Activated T-helper 17 cell treated with anti-CD3 and anti-CD28 coated beads, Interleukin-2, amount 50 U/mL, for 72 hours (primary cell): ENCODE data around the gene PTBP1. TPM values are rescaled to one million over a fixed set of nuclear protein-coding genes. Genes with fewer than 3 reads are reported as not detected.
"Not testable (repeated sequence)": the region's sequence is repeated elsewhere in the genome, so short reads cannot be mapped to it uniquely, and the experiment has no call there.

Experiments
- ATAC-seq: fragments of 150-1000 bp; cut with Tn5 transposase; replicated peaks from 2 replicates; pipeline ENCODE4 v1.10.0; 2021; ENCODE audit warnings: mild to moderate bottlenecking, moderate library complexity
- H3K27ac Mint-ChIP-seq: one replicate; pipeline ENCODE4 v1.8.0; 2022; ENCODE audit warnings: mixed read lengths
- H3K27me3 Mint-ChIP-seq: one replicate; pipeline ENCODE4 v1.8.0; 2022; ENCODE audit warnings: mixed read lengths
- H3K36me3 Mint-ChIP-seq: one replicate; pipeline ENCODE4 v1.8.0; 2022; ENCODE audit warnings: low read depth, mild to moderate bottlenecking, mixed read lengths
- H3K4me1 Mint-ChIP-seq: one replicate; pipeline ENCODE4 v1.8.0; 2022; ENCODE audit warnings: mixed read lengths
- H3K4me3 Mint-ChIP-seq: one replicate; pipeline ENCODE4 v1.8.0; 2022; ENCODE audit warnings: mild to moderate bottlenecking, mixed read lengths
- H3K9me3 Mint-ChIP-seq: one replicate; pipeline ENCODE4 v1.8.0; 2022; ENCODE audit warnings: mixed read lengths
- total RNA-seq, 2 donors: library from RNA; stranded (reverse); gene quantifications; one replicate each; pipeline ENCODE4 v1.2.3, GENCODE V29; 2022

The PTBP1 gene
- total RNA-seq, 2 donors from 2014 or later: 405 to 726 TPM

DNA sequence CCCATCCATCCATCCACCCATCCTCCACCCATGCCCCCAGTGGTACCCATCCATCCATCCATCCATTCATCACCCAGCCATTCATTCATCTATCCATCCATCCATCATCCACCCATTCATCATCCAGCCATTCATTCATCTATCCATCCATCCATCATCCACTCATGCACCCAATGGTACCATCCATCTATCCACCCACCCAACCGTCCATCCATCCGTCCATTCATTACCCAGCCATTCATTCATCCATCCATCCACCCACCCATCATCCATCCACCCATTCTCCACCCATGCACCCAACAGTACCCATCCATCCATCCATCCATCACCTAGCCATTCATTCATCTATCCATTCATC, 19.2 kb downstream of the PTBP1 start:
- no peaks in the 10 kb centered on the region for H3K27me3 Mint-ChIP-seq
- ATAC-seq: no peak
- peaks cover 14% of the 10 kb centered on the region for H3K4me1 Mint-ChIP-seq
- H3K4me3 Mint-ChIP-seq: no peak overlapping the region
- H3K9me3 Mint-ChIP-seq: peaks cover 5% of the 10 kb centered on the region
- H3K36me3 Mint-ChIP-seq: peaks cover 35% of the 10 kb centered on the region
- H3K27ac Mint-ChIP-seq: no peak overlapping the region

DNA sequence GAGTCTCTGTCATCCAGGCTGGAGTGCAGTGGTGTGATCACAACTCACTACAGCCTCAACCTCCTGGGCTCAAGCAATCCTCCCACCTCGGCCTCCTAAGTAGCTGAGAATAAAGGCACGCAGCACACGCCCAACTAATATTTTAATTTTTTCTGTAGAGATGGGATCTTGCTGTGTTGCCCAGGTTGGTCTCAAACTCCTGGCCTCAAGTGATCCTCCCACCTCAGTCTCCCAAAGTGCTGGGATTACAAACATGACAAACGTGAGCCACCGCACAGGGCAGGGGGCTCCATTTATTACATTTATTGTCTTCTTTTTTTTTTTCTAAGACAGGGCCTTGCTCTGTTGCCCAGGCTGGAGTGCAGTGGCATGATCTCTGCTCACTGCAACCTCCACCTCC, 23.0 kb downstream of the PTBP1 start:
- Mint-ChIP-seq H3K4me1 (peaks cover 14% of the 10 kb centered on the region), H3K36me3 (peaks cover 17% of the 10 kb centered on the region)
- H3K4me3 Mint-ChIP-seq, ATAC-seq, H3K27ac Mint-ChIP-seq, H3K27me3 Mint-ChIP-seq, H3K9me3 Mint-ChIP-seq: not testable (repeated sequence)

- no peak for ATAC-seq
- H3K4me1 Mint-ChIP-seq: peaks cover 8% of the 10 kb centered on the region
- H3K27me3 Mint-ChIP-seq: no peaks in the 10 kb centered on the region
- no peak overlapping the region for H3K4me3 Mint-ChIP-seq
- H3K9me3 Mint-ChIP-seq: peaks cover 4% of the 10 kb centered on the region
- no peak overlapping the region for H3K27ac Mint-ChIP-seq
- H3K36me3 Mint-ChIP-seq: peaks cover 9% of the 10 kb centered on the region
Observed at GRCh38 chr19:821231-821824, 24.1 kb downstream of the PTBP1 start.

GRCh38 chr19:821825-822503, 24.7 kb downstream of the PTBP1 start, which contains the start of gene PLPPR3:
Gene PLPPR3, minus strand, starts transcription at chr19:821955. Its CDS starts 396 bp downstream, at chr19:821559.
- Mint-ChIP-seq H3K4me3 (no peak within 1 kb of the TSS), H3K27me3 (no peaks in the 10 kb centered on the region), H3K4me1 (peaks cover 2% of the 10 kb centered on the region), H3K36me3 (peaks cover 3% of the 10 kb centered on the region), H3K9me3 (no peaks in the 10 kb centered on the region), H3K27ac (no peak within 1 kb of the TSS)
- no peak for ATAC-seq

DNA sequence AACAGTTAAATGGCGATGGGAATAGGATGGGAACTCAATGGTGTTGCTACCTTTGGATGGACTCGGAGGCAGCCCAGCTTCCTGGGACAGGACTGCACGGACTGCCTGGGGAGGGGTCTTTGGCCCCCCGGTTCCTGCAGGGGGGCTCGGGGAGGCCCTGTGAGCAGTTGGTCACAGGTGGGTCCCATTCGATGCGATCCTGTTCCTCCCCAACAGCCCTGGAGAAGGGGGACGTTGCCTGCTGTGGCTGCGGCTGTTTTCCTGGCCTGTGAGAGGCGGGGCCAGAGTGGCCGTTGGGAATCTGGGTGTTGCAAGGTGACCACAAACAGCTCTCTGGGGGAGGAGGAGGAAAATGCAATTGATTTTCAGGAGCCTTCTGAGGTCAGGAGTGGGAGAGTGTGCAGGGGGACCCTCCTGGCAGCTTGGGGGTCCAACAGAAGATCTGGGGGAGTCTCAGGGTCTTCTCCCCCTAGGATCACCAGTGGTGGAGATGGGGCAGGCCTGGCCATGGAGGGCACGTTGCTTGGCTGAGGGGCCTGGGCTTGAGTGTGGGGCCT, 26.4 kb downstream of the PTBP1 start:
- no peaks in the 10 kb centered on the region for H3K4me1 Mint-ChIP-seq
- no peaks in the 10 kb centered on the region for H3K9me3 Mint-ChIP-seq
- ATAC-seq: no peak
- H3K4me3 Mint-ChIP-seq: no peak overlapping the region
- H3K27ac Mint-ChIP-seq: no peak overlapping the region
- H3K36me3 Mint-ChIP-seq: no peaks in the 10 kb centered on the region
- no peaks in the 10 kb centered on the region for H3K27me3 Mint-ChIP-seq

- Mint-ChIP-seq H3K9me3 (no peaks in the 10 kb centered on the region), H3K4me1 (no peaks in the 10 kb centered on the region), H3K27ac (no peak overlapping the region), H3K36me3 (no peaks in the 10 kb centered on the region), H3K27me3 (no peaks in the 10 kb centered on the region), H3K4me3 (no peak overlapping the region)
- ATAC-seq: no peak
Observed at GRCh38 chr19:824885-825284, 27.6 kb downstream of the PTBP1 start.

DNA sequence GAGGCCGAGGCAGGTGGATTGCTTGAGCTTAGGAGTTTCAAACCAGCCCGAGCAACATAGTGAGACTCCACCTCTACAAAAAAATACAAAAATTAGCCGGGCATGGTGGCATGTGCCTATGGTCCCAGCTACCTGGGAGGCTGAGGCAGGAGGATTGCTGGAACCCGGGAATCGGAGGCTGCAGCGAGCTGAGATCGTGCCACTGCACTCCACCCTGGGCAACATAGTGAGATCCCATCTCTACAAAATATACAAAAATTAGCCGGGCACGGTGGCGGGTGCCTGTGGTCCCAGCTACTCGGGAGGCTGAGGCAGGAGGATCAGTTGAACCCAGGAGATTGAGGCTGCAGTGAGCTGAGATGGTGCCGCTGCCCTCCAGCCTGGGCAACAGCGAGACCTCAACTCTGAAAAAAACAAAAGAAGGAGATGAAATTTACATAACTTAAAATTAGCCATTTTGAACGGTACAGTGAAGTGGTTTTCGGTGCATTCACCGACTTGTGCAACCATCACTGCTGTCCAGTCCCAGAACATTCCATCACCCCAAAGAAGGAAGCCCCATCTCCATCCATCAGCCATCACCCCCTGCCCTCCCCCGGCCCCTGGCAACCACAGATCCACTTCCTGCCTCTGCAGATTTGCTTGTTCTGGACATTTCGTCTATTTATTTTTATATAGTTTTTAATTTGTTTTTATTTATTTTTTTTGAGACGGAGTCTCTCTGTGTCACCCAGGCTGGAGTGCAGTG, 28.8 kb downstream of the PTBP1 start:
- H3K4me3 Mint-ChIP-seq: no peak overlapping the region
- H3K36me3 Mint-ChIP-seq: no peaks in the 10 kb centered on the region
- H3K4me1 Mint-ChIP-seq: no peaks in the 10 kb centered on the region
- H3K9me3 Mint-ChIP-seq: no peaks in the 10 kb centered on the region
- no peak overlapping the region for H3K27ac Mint-ChIP-seq
- no peak for ATAC-seq
- no peaks in the 10 kb centered on the region for H3K27me3 Mint-ChIP-seq

GRCh38 chr19:827314-827709, 30.1 kb downstream of the PTBP1 start:
- ATAC-seq: no peak
- Mint-ChIP-seq H3K9me3 (no peaks in the 10 kb centered on the region), H3K4me1 (no peaks in the 10 kb centered on the region), H3K27me3 (no peaks in the 10 kb centered on the region), H3K27ac (no peak overlapping the region), H3K4me3 (no peak overlapping the region), H3K36me3 (no peaks in the 10 kb centered on the region)

DNA sequence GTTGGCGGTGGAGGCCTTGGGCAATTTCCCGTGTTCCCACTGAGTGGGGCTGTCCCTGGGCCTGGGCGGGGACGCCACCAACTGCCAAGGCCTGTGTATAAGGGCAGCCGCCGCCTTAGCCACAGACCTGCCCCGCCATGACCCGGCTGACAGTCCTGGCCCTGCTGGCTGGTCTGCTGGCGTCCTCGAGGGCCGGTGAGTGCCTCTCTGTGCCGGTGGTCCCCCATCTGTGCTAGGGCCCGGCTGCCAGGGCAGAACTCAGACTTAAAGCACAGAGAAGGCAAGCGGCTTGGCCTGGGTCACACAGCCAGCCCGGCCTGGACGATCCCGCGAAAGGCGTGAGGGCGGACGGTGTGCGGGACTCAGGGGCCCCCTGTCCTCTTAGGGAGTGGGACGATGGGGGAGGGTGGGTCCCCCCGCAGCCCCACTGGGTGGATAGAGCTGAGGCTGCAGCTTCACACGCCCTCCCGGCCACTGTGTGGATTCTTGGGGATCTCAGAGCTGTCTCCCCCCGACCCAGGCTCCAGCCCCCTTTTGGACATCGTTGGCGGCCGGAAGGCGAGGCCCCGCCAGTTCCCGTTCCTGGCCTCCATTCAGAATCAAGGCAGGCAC, 30.6 kb downstream of the PTBP1 start, which contains the start of gene AZU1:
Gene AZU1 (plus strand): TSS at position 128 of the 612 bp plus-strand sequence. CDS start 10 bp downstream, at position 138.
- no peak for ATAC-seq
- Mint-ChIP-seq H3K4me1 (no peaks in the 10 kb centered on the region), H3K36me3 (no peaks in the 10 kb centered on the region), H3K4me3 (no peak within 1 kb of the TSS), H3K9me3 (no peaks in the 10 kb centered on the region), H3K27ac (no peak within 1 kb of the TSS), H3K27me3 (no peaks in the 10 kb centered on the region)

GRCh38 chr19:829129-829758, 32.0 kb downstream of the PTBP1 start:
- H3K27ac Mint-ChIP-seq: no peak overlapping the region
- no peaks in the 10 kb centered on the region for H3K4me1 Mint-ChIP-seq

GRCh38 chr19:831407-832369, 34.4 kb downstream of the PTBP1 start:
- Mint-ChIP-seq H3K27ac (no peak overlapping the region), H3K4me3 (no peak overlapping the region), H3K27me3 (peaks cover 6% of the 10 kb centered on the region), H3K4me1 (peaks cover 5% of the 10 kb centered on the region), H3K36me3 (no peaks in the 10 kb centered on the region), H3K9me3 (no peaks in the 10 kb centered on the region)
- no peak for ATAC-seq

More at GRCh38 chr19:829129-829758, 32.0 kb downstream of the PTBP1 start:
- no peak for ATAC-seq
- Mint-ChIP-seq H3K9me3 (no peaks in the 10 kb centered on the region), H3K36me3 (no peaks in the 10 kb centered on the region), H3K4me3 (no peak overlapping the region), H3K27me3 (no peaks in the 10 kb centered on the region)

DNA sequence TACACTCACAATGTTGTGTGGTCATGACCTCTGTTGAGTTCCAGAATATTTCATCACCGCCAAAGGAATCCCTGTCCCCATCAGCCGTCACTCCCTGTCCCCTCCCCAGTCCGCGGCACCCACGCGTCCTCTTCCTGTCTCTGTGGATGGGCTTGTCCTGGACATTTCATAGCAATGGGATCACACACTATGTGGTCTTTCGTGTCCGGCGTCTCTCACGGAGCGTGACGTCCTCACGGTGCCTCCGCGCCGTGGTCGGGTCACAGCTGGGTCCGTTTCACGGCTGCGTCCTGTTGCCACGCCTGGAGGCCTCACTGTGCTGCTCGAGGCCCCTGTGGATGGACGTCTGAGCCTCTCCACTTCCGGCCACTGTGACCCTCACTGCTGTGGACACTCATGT, 37.0 kb downstream of the PTBP1 start:
- Mint-ChIP-seq H3K27me3 (peaks cover 12% of the 10 kb centered on the region), H3K36me3 (no peaks in the 10 kb centered on the region), H3K4me1 (peaks cover 5% of the 10 kb centered on the region), H3K4me3 (no peak overlapping the region), H3K9me3 (no peaks in the 10 kb centered on the region), H3K27ac (no peak overlapping the region)
- ATAC-seq: no peak

DNA sequence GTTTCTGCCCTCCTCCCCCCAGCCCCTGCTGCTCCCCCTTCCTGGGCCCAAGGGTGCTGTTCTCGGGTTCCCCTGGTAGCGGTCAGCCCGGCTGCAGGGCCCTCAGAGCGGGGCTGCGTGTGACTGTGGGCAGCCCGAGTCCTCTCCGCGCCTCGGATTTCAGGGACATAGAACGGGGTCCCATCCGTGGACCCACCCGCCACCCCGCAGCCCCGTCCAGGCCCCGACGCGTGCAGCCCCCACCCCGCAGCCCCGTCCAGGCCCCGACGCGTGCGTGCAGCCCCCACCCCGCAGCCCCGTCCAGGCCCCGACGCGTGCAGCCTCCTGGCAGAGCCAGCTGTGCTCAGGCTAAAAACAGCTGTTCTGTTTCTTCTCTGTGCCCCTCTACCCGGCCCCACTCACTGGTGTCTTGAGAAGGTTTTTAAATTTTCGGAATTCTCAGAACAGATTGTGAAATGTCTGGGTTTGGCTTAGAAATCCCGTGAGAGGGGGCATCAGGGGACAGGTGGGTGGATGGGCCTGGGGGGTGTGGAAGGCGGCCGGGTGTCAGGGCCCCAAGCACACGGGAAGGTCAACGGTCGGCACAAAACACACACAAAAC, 38.1 kb downstream of the PTBP1 start:
- no peak for ATAC-seq
- no peak overlapping the region for H3K27ac Mint-ChIP-seq
- H3K4me1 Mint-ChIP-seq: peaks cover 5% of the 10 kb centered on the region
- H3K9me3 Mint-ChIP-seq: no peaks in the 10 kb centered on the region
- no peak overlapping the region for H3K4me3 Mint-ChIP-seq
- no peaks in the 10 kb centered on the region for H3K36me3 Mint-ChIP-seq
- H3K27me3 Mint-ChIP-seq: peaks cover 12% of the 10 kb centered on the region
